ENCODE results near the gene ETFB. TPM values are rescaled to one million over a fixed set of nuclear protein-coding genes. Genes with fewer than 3 reads are reported as not detected.

The ETFB gene
- total and polyA plus RNA-seq, 4 experiments from 2014 or later, result 51.4 to 97.0 (median 59.6) TPM

Other genes with a start within 250 kb of the ETFB start
- 1 to 10 TPM; 3.4 to 3.9 TPM for gene SIGLEC9, start 241.5 kb downstream of the ETFB start, total RNA-seq
- 1 to 10 TPM; 2.4 to 2.6 TPM for gene SIGLEC9, start 241.5 kb downstream of the ETFB start, polyA plus RNA-seq
- under 1 TPM; 0.25 to 0.52 TPM for gene SIGLEC7, start 224.1 kb downstream of the ETFB start, total RNA-seq
- gene SIGLEC7, start 224.1 kb downstream of the ETFB start, polyA plus RNA-seq, result under 1 TPM in 1 of 2 donors, not detected in 1; 0.57 TPM
- gene CD33, start 141.3 kb downstream of the ETFB start, total RNA-seq, result under 1 TPM; 0.47 to 0.58 TPM
- not detected for gene CD33, start 141.3 kb downstream of the ETFB start, polyA plus RNA-seq
- gene SIGLECL1, start 115.3 kb downstream of the ETFB start, total RNA-seq, result not detected
- not detected for gene SIGLECL1, start 115.3 kb downstream of the ETFB start, polyA plus RNA-seq
- not detected for gene IGLON5, start 54.7 kb downstream of the ETFB start, total RNA-seq
- not detected for gene IGLON5, start 54.7 kb downstream of the ETFB start, polyA plus RNA-seq
- gene VSIG10L, start 24.2 kb downstream of the ETFB start, total RNA-seq, result under 1 TPM; 0.22 to 0.26 TPM
- under 1 TPM in 1 of 2 donors, not detected in 1; 0.17 TPM for gene VSIG10L, start 24.2 kb downstream of the ETFB start, polyA plus RNA-seq
- 1 to 10 TPM; 1.5 to 2.0 TPM for gene CLDND2, start 2.6 kb upstream of the ETFB start, total RNA-seq
- not detected for gene CLDND2, start 2.6 kb upstream of the ETFB start, polyA plus RNA-seq
- gene NKG7, start 6.3 kb upstream of the ETFB start, total RNA-seq, result 1 to 10 TPM; 2.7 to 2.8 TPM
- gene NKG7, start 6.3 kb upstream of the ETFB start, polyA plus RNA-seq, result 10 to 100 TPM; 36.5 to 44.3 TPM
- gene LIM2, start 21.6 kb upstream of the ETFB start, total RNA-seq, result not detected
- gene LIM2, start 21.6 kb upstream of the ETFB start, polyA plus RNA-seq, result not detected
- not detected for gene C19orf84, start 24.2 kb upstream of the ETFB start, total RNA-seq
- not detected for gene C19orf84, start 24.2 kb upstream of the ETFB start, polyA plus RNA-seq
- under 1 TPM in 1 of 2 experiments, not detected in 1; 0.12 TPM for gene SIGLEC10, start 51.3 kb upstream of the ETFB start, total RNA-seq
- gene SIGLEC10, start 51.3 kb upstream of the ETFB start, polyA plus RNA-seq, result under 1 TPM in 1 of 2 donors, not detected in 1; 0.39 TPM
- not detected for gene SIGLEC8, start 92.1 kb upstream of the ETFB start, total RNA-seq
- gene SIGLEC8, start 92.1 kb upstream of the ETFB start, polyA plus RNA-seq, result not detected
- gene CEACAM18, start 112.2 kb upstream of the ETFB start, total RNA-seq, result not detected
- not detected for gene CEACAM18, start 112.2 kb upstream of the ETFB start, polyA plus RNA-seq
- gene SIGLEC12, start 135.4 kb upstream of the ETFB start, total RNA-seq, result not detected
- gene SIGLEC12, start 135.4 kb upstream of the ETFB start, polyA plus RNA-seq, result not detected
- not detected for gene SIGLEC6, start 165.3 kb upstream of the ETFB start, total RNA-seq
- under 1 TPM in 1 of 2 donors, not detected in 1; 0.10 TPM for gene SIGLEC6, start 165.3 kb upstream of the ETFB start, polyA plus RNA-seq
- gene ZNF175, start 204.9 kb upstream of the ETFB start, total RNA-seq, result 10 to 100 TPM; 17.1 to 17.4 TPM
- gene ZNF175, start 204.9 kb upstream of the ETFB start, polyA plus RNA-seq, result 1 to 10 TPM in 1 of 2 donors, under 1 TPM in 1; 0.65 to 2.6 TPM

Measured in CD4-positive, alpha-beta memory T cell (primary cell).